Measurements from ENCODE around the gene PTPN14. TPM values are rescaled to one million over a fixed set of nuclear protein-coding genes. Genes with fewer than 3 reads are reported as not detected.

Gene PTPN14
- total RNA-seq, 5 donors from 2014 or later (not counting 1 experiment from before 2014, with no cell fraction given): 0.02 to 0.36 (median 0.29) TPM

DNA sequence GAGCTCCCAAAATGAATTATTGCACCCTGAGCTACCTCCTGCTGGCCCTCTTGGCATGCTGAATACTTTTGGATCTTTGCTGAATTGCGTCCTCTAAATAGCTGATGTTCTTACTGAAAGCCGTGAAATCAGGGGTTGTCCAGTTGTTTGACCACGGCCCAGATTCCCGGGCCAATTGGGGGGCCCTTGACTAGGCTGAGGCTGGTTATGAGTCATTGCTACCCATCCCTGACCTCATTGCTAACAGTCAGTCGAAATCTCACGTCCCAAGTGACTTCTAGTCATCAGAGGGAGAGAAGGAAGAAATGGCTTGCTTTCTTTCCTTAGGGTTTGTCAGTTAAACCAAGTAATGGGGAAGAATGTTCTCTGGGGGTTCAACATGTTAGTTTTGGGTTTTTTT lies 233.0 kb downstream of the PTPN14 start:
- Mint-ChIP-seq H3K9me3 (no peaks in the 10 kb centered on the region), H3K36me3 (peaks cover 62% of the 10 kb centered on the region), H3K4me3 (no peak overlapping the region), H3K27ac (no peak overlapping the region), H3K27me3 (no peaks in the 10 kb centered on the region), H3K4me1 (peaks cover 0 to 5% (median 3%) of the 10 kb centered on the region in 3 donors)
- H3K27ac ChIP-seq (ENCODE audit: low read length): no peak overlapping the region
- no peaks in the 10 kb centered on the region for H3K4me1 ChIP-seq (ENCODE audit: control insufficient read depth in 1 of 2, extremely low read depth in 1 of 2, insufficient read depth in 2 of 2, low read length in 2 of 2)
- CTCF ChIA-PET: interaction anchor here (0.8 to 4.0 kb wide), 5 partner anchors 10 to 14 kb away, joined by 3 to 25 read pairs (median 12); no protein-coding TSS in a partner anchor
- ATAC-seq (replicated peaks in 1 of 4) (no peak), DNase-seq (no peak)
- no peaks in the 10 kb centered on the region for H3K27me3 ChIP-seq (replicated peaks in 1 of 2; ENCODE audit: control insufficient read depth in 2 of 2, extremely low read depth in 1 of 2, insufficient read depth in 2 of 2, low read length in 1 of 2)
- peaks cover 4 to 44% of the 10 kb centered on the region in 2 donors for H3K36me3 ChIP-seq (ENCODE audit: control insufficient read depth in 2 of 2, extremely low read depth in 1 of 2, insufficient read depth in 1 of 2, low read length in 1 of 2)
- WGBS (ENCODE audit: insufficient coverage): 60% methylated on average over 4 of the region's 6 CpGs
- no peaks in the 10 kb centered on the region for H3K9me3 ChIP-seq
- no peak overlapping the region for H3K4me3 ChIP-seq (ENCODE audit: control insufficient read depth in 1 of 2, extremely low read depth in 1 of 2, low read length in 1 of 2)
- POLR2A ChIA-PET: no interaction called here

DNA sequence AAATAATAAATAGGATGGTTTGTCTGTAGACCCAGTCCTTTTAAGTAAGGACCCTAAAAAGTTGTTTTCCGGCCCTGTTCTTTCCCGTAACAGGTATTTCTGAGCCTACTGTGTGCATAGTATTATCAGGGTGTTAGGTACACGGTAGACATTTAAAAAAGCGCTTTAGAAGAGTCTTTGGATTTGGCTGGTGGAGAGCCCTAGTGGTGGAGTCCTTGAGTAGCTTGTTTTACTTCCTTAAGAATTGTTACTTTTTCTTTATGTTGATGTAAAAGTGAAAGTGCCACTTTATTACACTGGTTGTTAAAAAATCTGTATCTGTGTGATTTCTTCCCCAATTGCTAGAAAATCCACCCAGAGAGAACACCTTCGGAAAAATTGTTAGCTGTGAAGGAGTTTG lies 233.7 kb downstream of the PTPN14 start:
- H3K9me3 ChIP-seq: no peaks in the 10 kb centered on the region
- peaks cover 0 to 6% (median 3%) of the 10 kb centered on the region in 3 donors for H3K4me1 Mint-ChIP-seq
- peaks cover 57% of the 10 kb centered on the region for H3K36me3 Mint-ChIP-seq
- no peaks in the 10 kb centered on the region for H3K27me3 ChIP-seq (replicated peaks in 1 of 2; ENCODE audit: control insufficient read depth in 2 of 2, extremely low read depth in 1 of 2, insufficient read depth in 2 of 2, low read length in 1 of 2)
- H3K27ac ChIP-seq (ENCODE audit: low read length): no peak overlapping the region
- H3K27me3 Mint-ChIP-seq: no peaks in the 10 kb centered on the region
- no peak overlapping the region for H3K4me3 Mint-ChIP-seq
- H3K4me3 ChIP-seq (ENCODE audit: control insufficient read depth in 1 of 2, extremely low read depth in 1 of 2, low read length in 1 of 2): no peak overlapping the region
- H3K4me1 ChIP-seq (ENCODE audit: control insufficient read depth in 1 of 2, extremely low read depth in 1 of 2, insufficient read depth in 2 of 2, low read length in 2 of 2): no peaks in the 10 kb centered on the region
- DNase-seq (no peak), ATAC-seq (replicated peaks in 1 of 4) (no peak)
- peaks cover 4 to 39% of the 10 kb centered on the region in 2 donors for H3K36me3 ChIP-seq (ENCODE audit: control insufficient read depth in 2 of 2, extremely low read depth in 1 of 2, insufficient read depth in 1 of 2, low read length in 1 of 2)
- ChIA-PET POLR2A (interaction anchor here in 1 of 2 donors (0.6 kb wide), 1 partner anchor 40 kb away, joined by 3 read pairs; no protein-coding TSS in a partner anchor), CTCF (interaction anchor here (1.1 to 4.0 kb wide), 4 partner anchors 11 to 57 kb away, joined by 3 to 25 read pairs (median 16); no protein-coding TSS in a partner anchor)
- 100% methylated on average over 4 of the region's 5 CpGs for WGBS (ENCODE audit: insufficient coverage)
- no peaks in the 10 kb centered on the region for H3K9me3 Mint-ChIP-seq
- no peak overlapping the region for H3K27ac Mint-ChIP-seq

DNA sequence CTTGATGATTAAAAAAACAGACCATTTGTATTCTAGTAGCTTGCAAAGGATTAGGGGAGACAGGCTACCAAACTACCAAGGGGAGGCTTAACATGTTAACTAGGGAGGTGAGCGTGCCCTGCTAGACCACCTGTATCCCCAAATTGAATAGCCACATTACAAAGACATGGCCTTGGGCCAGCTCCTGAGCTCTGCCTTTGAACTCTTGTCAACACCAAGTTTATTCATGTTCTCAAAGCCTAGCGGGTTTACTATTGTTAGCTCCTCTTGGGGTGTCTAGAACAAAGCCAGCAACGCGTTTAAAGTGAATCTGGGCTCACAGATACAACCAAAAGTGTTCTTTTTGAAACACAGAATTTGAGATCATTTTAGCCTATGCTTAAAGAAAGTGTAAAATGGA lies 234.1 kb downstream of the PTPN14 start:
- Mint-ChIP-seq H3K27me3 (no peaks in the 10 kb centered on the region), H3K4me1 (peaks cover 0 to 10% (median 3%) of the 10 kb centered on the region in 3 donors), H3K4me3 (no peak overlapping the region), H3K36me3 (peaks cover 54% of the 10 kb centered on the region), H3K27ac (no peak overlapping the region), H3K9me3 (no peaks in the 10 kb centered on the region)
- Histone ChIP-seq H3K27ac (ENCODE audit: low read length) (no peak overlapping the region), H3K4me3 (ENCODE audit: control insufficient read depth in 1 of 2, extremely low read depth in 1 of 2, low read length in 1 of 2) (no peak overlapping the region), H3K9me3 (no peaks in the 10 kb centered on the region), H3K36me3 (ENCODE audit: control insufficient read depth in 2 of 2, extremely low read depth in 1 of 2, insufficient read depth in 1 of 2, low read length in 1 of 2) (peaks cover 4 to 39% of the 10 kb centered on the region in 2 donors), H3K4me1 (ENCODE audit: control insufficient read depth in 1 of 2, extremely low read depth in 1 of 2, insufficient read depth in 2 of 2, low read length in 2 of 2) (no peaks in the 10 kb centered on the region), H3K27me3 (replicated peaks in 1 of 2; ENCODE audit: control insufficient read depth in 2 of 2, extremely low read depth in 1 of 2, insufficient read depth in 2 of 2, low read length in 1 of 2) (no peaks in the 10 kb centered on the region)
- POLR2A ChIA-PET: interaction anchor here in 1 of 2 donors (0.6 kb wide), 1 partner anchor 39 kb away, joined by 3 read pairs; no protein-coding TSS in a partner anchor
- no CpG with 5 or more reads among the region's 4 CpGs for WGBS (ENCODE audit: insufficient coverage)
- ATAC-seq (replicated peaks in 1 of 4) (no peak), DNase-seq (no peak)
- CTCF ChIA-PET: interaction anchor here (1.1 to 4.0 kb wide), 4 partner anchors 11 to 56 kb away, joined by 3 to 25 read pairs (median 16); no protein-coding TSS in a partner anchor

DNA sequence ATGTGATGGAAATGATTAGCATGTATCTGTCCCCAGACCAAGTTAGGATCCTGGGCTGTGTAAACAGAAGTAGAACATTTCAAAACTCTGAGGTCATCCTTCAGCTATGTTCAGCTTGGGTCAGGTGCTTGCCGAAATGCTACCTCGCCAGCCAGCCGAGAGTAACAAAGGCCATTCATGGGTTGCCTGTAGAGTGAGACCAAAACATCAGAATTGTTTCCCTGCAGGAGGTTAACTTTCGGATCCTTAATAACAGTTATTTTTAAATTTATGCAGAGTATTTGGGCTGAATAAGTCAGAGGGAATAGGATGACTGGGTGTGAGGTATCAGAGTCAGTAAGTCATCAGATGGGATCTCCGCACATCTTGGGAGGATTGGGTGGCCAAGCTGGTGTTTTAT lies 234.8 kb downstream of the PTPN14 start:
- Mint-ChIP-seq H3K4me1 (peaks cover 3 to 16% (median 7%) of the 10 kb centered on the region in 3 donors), H3K27ac (no peak overlapping the region), H3K4me3 (no peak overlapping the region), H3K27me3 (no peaks in the 10 kb centered on the region), H3K9me3 (no peaks in the 10 kb centered on the region), H3K36me3 (peaks cover 50% of the 10 kb centered on the region)
- Histone ChIP-seq H3K27me3 (replicated peaks in 1 of 2; ENCODE audit: control insufficient read depth in 2 of 2, extremely low read depth in 1 of 2, insufficient read depth in 2 of 2, low read length in 1 of 2) (no peaks in the 10 kb centered on the region), H3K4me1 (ENCODE audit: control insufficient read depth in 1 of 2, extremely low read depth in 1 of 2, insufficient read depth in 2 of 2, low read length in 2 of 2) (no peaks in the 10 kb centered on the region), H3K4me3 (ENCODE audit: control insufficient read depth in 1 of 2, extremely low read depth in 1 of 2, low read length in 1 of 2) (no peak overlapping the region), H3K36me3 (ENCODE audit: control insufficient read depth in 2 of 2, extremely low read depth in 1 of 2, insufficient read depth in 1 of 2, low read length in 1 of 2) (peaks cover 4 to 39% of the 10 kb centered on the region in 2 donors), H3K27ac (ENCODE audit: low read length) (no peak overlapping the region), H3K9me3 (no peaks in the 10 kb centered on the region)
- 100% methylated on average over 4 of the region's 5 CpGs for WGBS (ENCODE audit: insufficient coverage)
- CTCF ChIA-PET: interaction anchor here (0.7 to 4.0 kb wide), 4 partner anchors 12 to 56 kb away, joined by 3 to 25 read pairs (median 16); no protein-coding TSS in a partner anchor
- no peak for ATAC-seq (replicated peaks in 1 of 4)
- DNase-seq: no peak
- POLR2A ChIA-PET: interaction anchor here in 1 of 2 donors (0.7 kb wide), 1 partner anchor 34 kb away, joined by 4 read pairs; no protein-coding TSS in a partner anchor

DNA sequence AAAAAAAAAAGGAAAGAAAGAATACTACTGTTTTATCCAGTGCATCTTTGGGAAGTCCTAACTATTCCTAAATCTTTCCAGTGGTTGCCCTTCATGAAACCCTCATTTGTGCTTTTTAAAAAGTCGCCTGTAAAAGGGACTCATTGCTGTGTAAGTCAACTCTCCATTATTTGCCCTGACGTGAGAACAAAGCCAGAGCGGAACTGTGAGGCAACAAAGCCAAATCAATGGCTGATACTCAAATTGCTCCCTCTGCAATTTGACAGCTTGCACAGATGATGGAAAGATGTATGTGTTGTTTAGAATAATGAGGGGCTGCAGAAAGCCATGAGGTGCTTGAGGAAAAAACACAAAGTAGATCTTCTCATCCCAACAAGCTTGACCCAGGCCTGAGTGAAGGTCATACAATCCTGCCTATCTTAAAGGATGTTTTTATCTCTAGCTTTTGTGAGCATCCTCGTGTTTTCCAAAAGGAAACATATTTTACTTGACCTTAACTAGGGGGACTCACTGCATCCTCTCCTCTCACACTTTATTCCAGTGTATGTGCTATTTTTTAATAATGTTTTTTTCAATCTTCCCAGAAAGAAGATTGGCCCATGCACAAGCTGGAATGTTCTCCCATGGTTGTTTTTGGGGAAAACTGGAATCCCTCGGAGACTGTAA lies 237.1 kb downstream of the PTPN14 start:
- Histone ChIP-seq H3K27me3 (replicated peaks in 1 of 2; ENCODE audit: control insufficient read depth in 2 of 2, extremely low read depth in 1 of 2, insufficient read depth in 2 of 2, low read length in 1 of 2) (no peaks in the 10 kb centered on the region), H3K27ac (ENCODE audit: low read length) (no peak overlapping the region), H3K36me3 (ENCODE audit: control insufficient read depth in 2 of 2, extremely low read depth in 1 of 2, insufficient read depth in 1 of 2, low read length in 1 of 2) (peaks cover 4 to 28% of the 10 kb centered on the region in 2 donors), H3K4me3 (ENCODE audit: control insufficient read depth in 1 of 2, extremely low read depth in 1 of 2, low read length in 1 of 2) (no peak overlapping the region), H3K9me3 (no peaks in the 10 kb centered on the region), H3K4me1 (ENCODE audit: control insufficient read depth in 1 of 2, extremely low read depth in 1 of 2, insufficient read depth in 2 of 2, low read length in 2 of 2) (peaks cover 2 to 8% of the 10 kb centered on the region in 2 experiments)
- Mint-ChIP-seq H3K4me3 (no peak overlapping the region), H3K27me3 (no peaks in the 10 kb centered on the region), H3K27ac (no peak overlapping the region), H3K36me3 (peaks cover 37% of the 10 kb centered on the region), H3K4me1 (peaks cover 21 to 36% (median 24%) of the 10 kb centered on the region in 3 donors), H3K9me3 (no peaks in the 10 kb centered on the region)
- CTCF ChIA-PET: interaction anchor here in 1 of 2 donors (1.6 kb wide), 1 partner anchor 53 kb away, joined by 4 read pairs; no protein-coding TSS in a partner anchor
- POLR2A ChIA-PET: no interaction called here
- 100% methylated on average over 1 of the region's 5 CpGs for WGBS (ENCODE audit: insufficient coverage)
- no peak for DNase-seq
- no peak for ATAC-seq (replicated peaks in 1 of 4)

DNA sequence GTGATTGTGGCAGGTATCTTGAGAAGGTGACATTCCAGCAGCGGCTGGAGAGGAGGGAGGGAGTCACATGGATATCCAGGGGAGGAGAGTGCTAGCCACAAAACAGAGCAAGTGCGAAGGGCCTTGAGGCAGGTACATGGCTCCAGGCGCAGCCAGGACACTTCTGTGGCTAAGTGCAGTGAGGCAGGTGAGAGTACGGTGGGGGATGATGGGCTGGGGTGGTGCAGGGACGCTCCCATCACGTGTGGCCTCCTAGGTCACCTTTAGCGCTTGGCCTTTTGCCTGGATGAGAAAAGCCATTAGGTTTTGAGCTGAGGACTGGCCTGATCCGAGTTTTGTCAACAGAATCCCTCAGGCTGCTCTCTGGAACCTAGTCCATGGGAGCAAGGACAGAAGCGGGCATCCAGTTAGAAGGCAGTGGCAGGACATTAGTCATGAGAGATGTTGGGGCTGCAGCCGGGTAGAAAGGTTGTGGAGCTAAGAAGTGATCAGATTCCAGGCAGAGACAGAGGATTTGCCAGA lies 238.8 kb downstream of the PTPN14 start:
- H3K4me1 Mint-ChIP-seq: peaks cover 35 to 51% (median 38%) of the 10 kb centered on the region in 3 donors
- no peak for DNase-seq
- Histone ChIP-seq H3K36me3 (ENCODE audit: control insufficient read depth in 2 of 2, extremely low read depth in 1 of 2, insufficient read depth in 1 of 2, low read length in 1 of 2) (peaks cover 4 to 15% of the 10 kb centered on the region in 2 donors), H3K9me3 (no peaks in the 10 kb centered on the region), H3K27ac (ENCODE audit: low read length) (no peak overlapping the region), H3K27me3 (replicated peaks in 1 of 2; ENCODE audit: control insufficient read depth in 2 of 2, extremely low read depth in 1 of 2, insufficient read depth in 2 of 2, low read length in 1 of 2) (no peaks in the 10 kb centered on the region), H3K4me1 (ENCODE audit: control insufficient read depth in 1 of 2, extremely low read depth in 1 of 2, insufficient read depth in 2 of 2, low read length in 2 of 2) (peaks cover 2 to 8% of the 10 kb centered on the region in 2 experiments), H3K4me3 (ENCODE audit: control insufficient read depth in 1 of 2, extremely low read depth in 1 of 2, low read length in 1 of 2) (no peak overlapping the region)
- H3K9me3 Mint-ChIP-seq: no peaks in the 10 kb centered on the region
- H3K4me3 Mint-ChIP-seq: no peak overlapping the region
- H3K27ac Mint-ChIP-seq: no peak overlapping the region
- H3K36me3 Mint-ChIP-seq: peaks cover 21% of the 10 kb centered on the region
- ChIA-PET CTCF (interaction anchor here in 1 of 2 donors (0.5 to 1.0 kb wide), 6 partner anchors 8 to 158 kb away, joined by 3 to 8 read pairs (median 4); no protein-coding TSS in a partner anchor), POLR2A (interaction anchor here in 1 of 2 donors (0.6 kb wide), 1 partner anchor 597 kb away, joined by 3 read pairs; no protein-coding TSS in a partner anchor)
- WGBS (ENCODE audit: insufficient coverage): 94% methylated on average over 10 of the region's 10 CpGs
- ATAC-seq (replicated peaks in 1 of 4): no peak
- H3K27me3 Mint-ChIP-seq: no peaks in the 10 kb centered on the region
